Endometrium (tissue), 2 donors: ENCODE results near the gene FRMD8.

Experiments
- FAIRE-seq: peaks from 2 replicates; lab custom pipeline; 2012; peaks lifted over from hg19 to GRCh38; lab: Jason Lieb, UNC
- donor health status: control.
- donor health status: control.

Gene FRMD8

GRCh38 chr11:65425105-65425970 lies 38.9 kb downstream of the FRMD8 start:
- no peak for FAIRE-seq

- no peak for FAIRE-seq
Measured at GRCh38 chr11:65425971-65426838, 39.8 kb downstream of the FRMD8 start.

- FAIRE-seq, result no peak
Measured at GRCh38 chr11:65426839-65427690, 40.6 kb downstream of the FRMD8 start.

- no peak for FAIRE-seq
Measured at GRCh38 chr11:65427691-65428577, 41.5 kb downstream of the FRMD8 start.

- no peak for FAIRE-seq
Measured at GRCh38 chr11:65428578-65429067, 42.2 kb downstream of the FRMD8 start.

- FAIRE-seq, result no peak
Measured at GRCh38 chr11:65429068-65429681, 42.7 kb downstream of the FRMD8 start.

GRCh38 chr11:65429724-65430405 lies 43.4 kb downstream of the FRMD8 start:
- FAIRE-seq, result no peak

- FAIRE-seq, result no peak
Measured at GRCh38 chr11:65430406-65431217, 44.2 kb downstream of the FRMD8 start.

- no peak for FAIRE-seq
Measured at GRCh38 chr11:65431451-65432099, 45.1 kb downstream of the FRMD8 start.

GRCh38 chr11:65432100-65432650 lies 45.7 kb downstream of the FRMD8 start:
- no peak for FAIRE-seq

GRCh38 chr11:65432686-65433582 lies 46.5 kb downstream of the FRMD8 start:
- FAIRE-seq, result no peak

GRCh38 chr11:65433657-65434056 lies 47.2 kb downstream of the FRMD8 start:
- FAIRE-seq, result no peak

- no peak for FAIRE-seq
Measured at GRCh38 chr11:65434057-65434666, 47.7 kb downstream of the FRMD8 start.

- FAIRE-seq, result no peak
Measured at GRCh38 chr11:65434667-65435410, 48.4 kb downstream of the FRMD8 start.

- FAIRE-seq, result no peak
Measured at GRCh38 chr11:65435411-65435931, 49.0 kb downstream of the FRMD8 start.

- FAIRE-seq, result no peak
Measured at GRCh38 chr11:65435981-65436411, 49.6 kb downstream of the FRMD8 start.
